AG04449 (cell line): Measurements from ENCODE around the gene SMIM23.

Source experiments
- CTCF ChIA-PET: fragments of 350-600 bp; formaldehyde crosslinking; extraction: SDS; loops from one replicate; lab custom pipeline; 2021; ENCODE audit warnings: antibody characterized with exemption; lab: Yijun Ruan, JAX
- POLR2A ChIA-PET: fragments of 400-600, 350-600 bp; formaldehyde crosslinking; extraction: SDS; loops from one replicate; lab custom pipeline; 2020; ENCODE audit warnings: antibody characterized with exemption, inconsistent platforms; lab: Yijun Ruan, JAX
- DNase-seq: peaks from one replicate; pipeline ENCODE4 v3.0.0-alpha.2; 2010; ENCODE audit warnings: low read depth, low spot score
- H3K4me3 ChIP-seq: 2 replicates; pipeline ENCODE4 v1.5.1; 2011; ENCODE audit warnings: low read depth, mild to moderate bottlenecking, control low read depth, low read length
- TF ChIP-seq, protein P1 (sequence below): IDR thresholded peaks from one replicate; pipeline ENCODE4 v1.5.1; 2011; ENCODE audit warnings: mild to moderate bottlenecking, moderate library complexity, low read length, control low read depth, inconsistent platforms; ENCODE audit not compliant: insufficient read depth; ENCODE audit errors: missing control alignments

Gene SMIM23

DNA sequence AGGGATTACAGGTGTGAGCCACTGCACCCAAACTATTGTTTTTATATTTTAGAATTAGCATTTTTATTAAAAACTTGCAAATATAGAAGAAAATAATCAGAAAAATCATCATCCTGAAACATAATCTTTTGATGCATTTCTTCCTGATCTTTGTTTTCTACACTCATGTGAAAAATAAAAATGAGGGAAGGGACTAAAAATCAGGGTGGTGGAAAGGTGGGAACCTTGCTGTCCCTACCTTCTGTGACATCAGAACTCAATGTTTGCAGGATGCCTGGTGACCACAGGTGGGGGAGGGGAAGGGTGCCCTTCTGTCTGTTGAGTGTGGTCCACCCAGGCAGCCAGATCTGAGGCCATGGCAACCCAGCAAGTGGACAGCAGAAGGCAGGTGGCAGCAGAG lies at the start of gene SMIM23:
Gene SMIM23, plus strand, starts transcription at position 301 of the 400 bp plus-strand sequence. Its CDS starts 55 bp downstream, at position 356.
- ChIA-PET CTCF (no interaction called here), POLR2A (no interaction called here)
- no peak within 1 kb of the TSS for H3K4me3 ChIP-seq
- DNase-seq, result no peak
- TF ChIP-seq, protein P1, sequence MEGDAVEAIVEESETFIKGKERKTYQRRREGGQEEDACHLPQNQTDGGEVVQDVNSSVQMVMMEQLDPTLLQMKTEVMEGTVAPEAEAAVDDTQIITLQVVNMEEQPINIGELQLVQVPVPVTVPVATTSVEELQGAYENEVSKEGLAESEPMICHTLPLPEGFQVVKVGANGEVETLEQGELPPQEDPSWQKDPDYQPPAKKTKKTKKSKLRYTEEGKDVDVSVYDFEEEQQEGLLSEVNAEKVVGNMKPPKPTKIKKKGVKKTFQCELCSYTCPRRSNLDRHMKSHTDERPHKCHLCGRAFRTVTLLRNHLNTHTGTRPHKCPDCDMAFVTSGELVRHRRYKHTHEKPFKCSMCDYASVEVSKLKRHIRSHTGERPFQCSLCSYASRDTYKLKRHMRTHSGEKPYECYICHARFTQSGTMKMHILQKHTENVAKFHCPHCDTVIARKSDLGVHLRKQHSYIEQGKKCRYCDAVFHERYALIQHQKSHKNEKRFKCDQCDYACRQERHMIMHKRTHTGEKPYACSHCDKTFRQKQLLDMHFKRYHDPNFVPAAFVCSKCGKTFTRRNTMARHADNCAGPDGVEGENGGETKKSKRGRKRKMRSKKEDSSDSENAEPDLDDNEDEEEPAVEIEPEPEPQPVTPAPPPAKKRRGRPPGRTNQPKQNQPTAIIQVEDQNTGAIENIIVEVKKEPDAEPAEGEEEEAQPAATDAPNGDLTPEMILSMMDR, result no peak

DNA sequence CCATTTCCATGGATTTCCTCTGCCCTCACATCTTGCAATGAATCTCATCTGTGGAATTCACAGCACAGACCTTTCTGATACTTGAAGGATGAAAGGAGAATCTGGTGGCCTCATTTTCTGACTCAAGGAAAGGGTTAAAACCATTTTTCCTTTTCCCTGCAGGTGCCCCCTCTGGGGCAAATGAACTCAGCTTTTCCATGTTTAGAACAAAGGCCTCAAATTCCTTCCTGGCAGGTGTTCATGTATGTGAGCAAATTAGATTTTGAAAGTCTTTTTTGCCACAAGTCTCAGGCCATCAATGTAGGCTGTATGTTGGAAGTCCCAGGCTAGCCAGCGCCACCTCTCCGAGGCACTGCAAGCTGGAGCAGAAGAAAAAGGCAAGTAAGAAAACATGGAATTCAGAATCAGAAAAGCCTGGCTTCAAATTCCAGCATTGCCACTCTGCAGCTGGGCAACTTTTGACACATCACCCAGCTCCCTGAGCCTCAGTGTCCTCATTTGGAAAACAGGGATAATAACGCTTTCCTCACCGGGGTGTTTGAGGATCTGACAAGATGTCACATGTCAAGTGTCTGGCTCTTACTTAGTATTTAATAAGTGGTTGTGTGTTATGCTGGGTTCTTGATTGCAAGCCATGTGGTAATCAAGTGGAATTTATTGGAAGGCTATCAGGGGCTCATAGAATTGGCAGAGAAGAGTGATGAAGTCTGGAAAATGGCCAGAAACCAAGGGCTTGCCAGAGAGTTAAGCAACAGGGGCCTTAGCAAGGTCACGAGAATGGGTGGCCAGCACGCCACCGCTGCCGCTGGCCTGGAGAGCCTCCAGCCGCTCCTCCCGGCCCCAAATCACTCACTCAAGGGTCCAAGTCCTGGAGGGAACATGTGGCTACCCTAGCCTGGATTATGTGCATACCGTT lies 48.4 kb upstream of the SMIM23 start:
- H3K4me3 ChIP-seq, result no peak overlapping the region
- ChIA-PET POLR2A (no interaction called here), CTCF (interaction anchor here (0.6 to 1.2 kb wide), 2 partner anchors 17 to 80 kb away, joined by 3 read pairs; no protein-coding TSS in a partner anchor)
- TF ChIP-seq, protein P1, result no peak
- DNase-seq, result no peak

DNA sequence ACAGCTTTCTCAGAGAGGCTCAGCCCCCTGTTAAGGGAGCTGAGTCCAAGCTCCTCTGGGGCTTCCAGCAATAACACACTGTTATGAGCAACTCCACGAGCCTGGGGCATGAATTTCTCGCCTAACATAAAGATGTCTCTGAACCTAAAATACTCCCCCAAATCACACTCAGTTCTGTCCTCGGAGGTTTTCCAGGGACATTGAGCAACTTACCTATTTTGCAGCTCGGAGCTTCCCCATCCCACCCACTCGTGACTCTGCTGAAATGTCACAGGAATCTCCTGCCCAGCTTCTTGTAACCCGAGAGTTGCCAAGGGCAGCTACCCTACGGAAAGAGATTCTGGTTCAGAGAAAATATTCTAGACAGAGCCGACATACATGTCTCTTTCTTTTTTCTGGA lies 47.1 kb upstream of the SMIM23 start:
- TF ChIP-seq, protein P1, result no peak

DNA sequence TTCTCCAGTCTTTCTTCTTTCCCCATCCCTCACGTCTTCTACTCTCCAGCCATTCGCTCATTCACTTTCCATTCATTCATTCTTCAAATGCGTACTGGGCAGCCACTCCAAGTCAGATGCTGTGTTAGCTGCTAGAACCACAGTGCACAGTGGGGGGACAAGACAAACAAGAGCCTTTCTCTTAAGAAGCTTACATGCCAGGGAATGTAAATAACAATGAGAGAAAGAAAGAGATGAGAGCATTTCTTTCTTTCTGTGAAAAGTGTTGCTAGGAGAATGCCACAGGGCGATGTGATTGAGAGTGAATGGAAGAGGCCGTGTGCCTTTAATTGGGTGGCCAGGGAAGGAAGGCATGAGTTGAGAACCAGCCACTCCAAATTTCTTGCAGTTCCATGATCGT lies 46.3 kb upstream of the SMIM23 start:
- H3K4me3 ChIP-seq, result no peak overlapping the region
- no peak for DNase-seq
- CTCF ChIA-PET, result no interaction called here
- TF ChIP-seq, protein P1, result no peak
- POLR2A ChIA-PET, result no interaction called here

More for the DNA sequence above, 47.1 kb upstream of the SMIM23 start:
- ChIA-PET POLR2A (no interaction called here), CTCF (interaction anchor here (0.7 kb wide), 1 partner anchor 62 kb away, joined by 3 read pairs; no protein-coding TSS in a partner anchor)
- H3K4me3 ChIP-seq, result no peak overlapping the region
- no peak for DNase-seq

DNA sequence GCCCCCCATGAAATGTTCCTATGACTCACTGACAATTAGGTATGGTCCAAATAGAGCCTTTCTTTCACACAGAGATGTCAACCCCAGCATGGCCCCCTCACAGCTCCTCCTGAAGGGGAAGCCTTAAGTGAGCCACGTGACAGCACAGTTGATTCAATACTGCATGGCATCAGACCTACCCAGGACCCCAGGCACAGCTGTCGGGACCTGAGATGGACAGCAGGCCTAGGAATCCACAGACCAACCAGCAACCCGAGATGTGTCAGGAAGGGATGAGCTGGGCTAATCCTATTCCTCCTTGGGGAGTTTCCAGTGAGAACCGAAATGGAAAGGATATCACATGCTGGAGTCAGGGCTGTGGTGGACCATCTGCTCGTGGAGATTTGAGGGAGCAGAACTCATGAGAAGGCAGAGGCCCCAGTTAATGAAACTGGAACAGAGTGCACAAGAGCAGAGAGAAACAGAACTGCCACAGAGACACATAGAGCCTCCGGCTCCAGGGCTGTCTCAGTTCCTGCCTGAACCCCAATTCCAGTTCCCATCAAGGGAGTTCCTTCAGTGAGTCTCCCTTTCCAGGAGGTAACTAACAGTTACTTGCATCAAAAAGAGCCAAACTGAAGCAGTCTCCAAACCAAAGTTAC lies 42.1 kb upstream of the SMIM23 start:
- ChIA-PET POLR2A (no interaction called here), CTCF (no interaction called here)
- TF ChIP-seq, protein P1, result no peak
- H3K4me3 ChIP-seq, result no peak overlapping the region
- no peak for DNase-seq

DNA sequence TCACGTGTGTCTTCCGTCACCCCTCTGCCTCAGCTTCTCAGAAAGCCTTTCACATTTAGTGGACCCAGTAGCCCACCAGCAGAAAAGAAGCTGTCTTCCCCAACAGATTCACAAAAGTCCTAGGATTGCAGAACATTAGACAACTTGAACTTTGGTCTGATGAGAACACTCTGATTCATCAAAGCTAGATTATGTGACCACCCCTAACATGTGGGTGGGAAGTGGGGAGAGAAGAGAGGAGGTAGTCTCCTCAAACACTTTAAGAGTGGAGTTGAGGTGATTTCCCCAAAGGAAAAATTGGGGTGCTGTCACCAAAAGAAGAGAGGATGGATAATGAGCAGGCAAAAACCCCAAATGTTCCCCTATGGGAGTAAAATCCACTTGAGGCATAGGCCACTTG lies 41.4 kb upstream of the SMIM23 start:
- TF ChIP-seq, protein P1, result no peak
- ChIA-PET CTCF (interaction anchor here (1.3 to 1.6 kb wide), 2 partner anchors 10 to 325 kb away, joined by 3 to 4 read pairs; no protein-coding TSS in a partner anchor), POLR2A (no interaction called here)
- DNase-seq, result no peak
- H3K4me3 ChIP-seq, result no peak overlapping the region
